ENCODE results near the gene PPIB. TPM values are rescaled to one million over a fixed set of nuclear protein-coding genes. Genes with fewer than 3 reads are reported as not detected.

PPIB gene
- total and polyA plus RNA-seq, 4 donors, result 379 to 768 (median 632) TPM

DNA sequence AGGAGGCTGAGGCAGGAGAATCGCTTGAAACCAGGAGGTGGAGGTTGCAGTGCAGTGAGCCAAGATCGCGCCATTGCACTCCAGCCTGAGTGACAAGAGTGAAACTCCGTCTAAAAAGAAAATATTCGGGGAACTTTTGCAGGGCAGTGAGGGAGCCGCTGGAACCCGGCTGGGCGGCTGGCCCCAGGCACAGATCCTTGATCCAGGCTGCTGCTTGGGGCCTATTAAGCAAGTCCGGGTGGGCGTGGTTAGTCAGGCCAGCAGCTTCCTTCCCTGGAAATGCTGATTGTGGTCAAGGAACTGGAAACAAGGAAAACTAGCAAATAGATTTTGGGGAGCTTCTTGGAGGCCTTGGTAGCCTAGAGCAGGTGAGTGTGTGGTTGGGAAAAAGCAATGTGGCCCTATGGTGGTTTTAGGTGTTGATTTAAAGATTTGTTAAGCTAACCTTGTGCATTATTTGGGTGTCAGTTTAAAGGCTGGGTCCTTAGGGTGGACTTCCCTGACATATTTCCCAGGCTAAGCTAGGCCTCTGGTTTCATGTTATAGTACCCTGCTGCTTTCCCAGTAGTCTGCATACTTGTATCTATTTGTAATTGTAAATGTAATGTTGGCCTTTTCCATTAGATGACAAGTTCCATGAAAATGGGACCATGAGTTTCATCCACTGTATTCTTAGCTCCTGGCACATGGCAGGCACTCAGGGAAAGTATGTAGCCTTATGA, 29.0 kb downstream of the PPIB start:
- Histone ChIP-seq H3K9me3 (ENCODE audit: control insufficient read depth in 4 of 4, low read length in 3 of 4) (no peaks in the 10 kb centered on the region), H3K27me3 (ENCODE audit: control insufficient read depth in 4 of 4, insufficient read depth in 4 of 4, low read length in 3 of 4) (no peaks in the 10 kb centered on the region), H3K9ac (ENCODE audit: low read depth in 1 of 2, low read length in 2 of 2) (no peak overlapping the region), H3K4me1 (ENCODE audit: control insufficient read depth in 4 of 4, insufficient read depth in 4 of 4, low read length in 3 of 4) (no peaks in the 10 kb centered on the region), H3K27ac (ENCODE audit: low read depth in 1 of 2, low read length in 2 of 2) (no peak overlapping the region), H3K36me3 (ENCODE audit: control insufficient read depth in 4 of 4, insufficient read depth in 3 of 4, low read depth in 1 of 4, low read length in 3 of 4) (peaks cover 25 to 87% (median 75%) of the 10 kb centered on the region in 4 donors), H3K4me3 (ENCODE audit: low read depth in 1 of 3, low read length in 3 of 3) (no peak overlapping the region)
- WGBS, result 91% methylated on average over 10 of the region's 10 CpGs
- DNase-seq (ENCODE audit: low spot score), result no peak
- TF ChIP-seq, protein P1, sequence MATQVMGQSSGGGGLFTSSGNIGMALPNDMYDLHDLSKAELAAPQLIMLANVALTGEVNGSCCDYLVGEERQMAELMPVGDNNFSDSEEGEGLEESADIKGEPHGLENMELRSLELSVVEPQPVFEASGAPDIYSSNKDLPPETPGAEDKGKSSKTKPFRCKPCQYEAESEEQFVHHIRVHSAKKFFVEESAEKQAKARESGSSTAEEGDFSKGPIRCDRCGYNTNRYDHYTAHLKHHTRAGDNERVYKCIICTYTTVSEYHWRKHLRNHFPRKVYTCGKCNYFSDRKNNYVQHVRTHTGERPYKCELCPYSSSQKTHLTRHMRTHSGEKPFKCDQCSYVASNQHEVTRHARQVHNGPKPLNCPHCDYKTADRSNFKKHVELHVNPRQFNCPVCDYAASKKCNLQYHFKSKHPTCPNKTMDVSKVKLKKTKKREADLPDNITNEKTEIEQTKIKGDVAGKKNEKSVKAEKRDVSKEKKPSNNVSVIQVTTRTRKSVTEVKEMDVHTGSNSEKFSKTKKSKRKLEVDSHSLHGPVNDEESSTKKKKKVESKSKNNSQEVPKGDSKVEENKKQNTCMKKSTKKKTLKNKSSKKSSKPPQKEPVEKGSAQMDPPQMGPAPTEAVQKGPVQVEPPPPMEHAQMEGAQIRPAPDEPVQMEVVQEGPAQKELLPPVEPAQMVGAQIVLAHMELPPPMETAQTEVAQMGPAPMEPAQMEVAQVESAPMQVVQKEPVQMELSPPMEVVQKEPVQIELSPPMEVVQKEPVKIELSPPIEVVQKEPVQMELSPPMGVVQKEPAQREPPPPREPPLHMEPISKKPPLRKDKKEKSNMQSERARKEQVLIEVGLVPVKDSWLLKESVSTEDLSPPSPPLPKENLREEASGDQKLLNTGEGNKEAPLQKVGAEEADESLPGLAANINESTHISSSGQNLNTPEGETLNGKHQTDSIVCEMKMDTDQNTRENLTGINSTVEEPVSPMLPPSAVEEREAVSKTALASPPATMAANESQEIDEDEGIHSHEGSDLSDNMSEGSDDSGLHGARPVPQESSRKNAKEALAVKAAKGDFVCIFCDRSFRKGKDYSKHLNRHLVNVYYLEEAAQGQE (IDR thresholded peaks at IDR 0.05), result no peak
- TF ChIP-seq FOXA1 (IDR thresholded peaks at IDR 0.05), result no peak

DNA sequence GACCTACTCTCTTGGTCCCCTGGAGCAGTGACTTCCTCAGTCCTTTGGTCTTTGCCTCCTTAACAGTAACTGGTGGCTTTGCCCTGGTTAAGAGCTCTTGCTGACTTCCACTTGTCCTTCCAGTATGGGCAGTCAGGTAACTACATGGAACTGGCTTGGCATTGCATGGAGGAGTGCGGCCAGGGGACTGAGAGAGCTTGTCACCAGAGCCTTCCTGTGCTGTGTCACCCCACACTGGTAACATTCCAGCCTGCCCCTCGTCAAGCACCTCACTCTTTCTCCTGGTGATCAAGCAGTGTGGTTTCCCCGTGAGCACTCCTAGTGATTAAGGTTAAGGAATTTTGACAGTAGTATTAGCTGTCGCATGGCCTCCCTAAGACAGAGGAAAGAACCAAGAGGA, 30.6 kb downstream of the PPIB start:
- Histone ChIP-seq H3K9me3 (ENCODE audit: control insufficient read depth in 4 of 4, low read length in 3 of 4) (no peaks in the 10 kb centered on the region), H3K4me1 (ENCODE audit: control insufficient read depth in 4 of 4, insufficient read depth in 4 of 4, low read length in 3 of 4) (no peaks in the 10 kb centered on the region), H3K36me3 (ENCODE audit: control insufficient read depth in 4 of 4, insufficient read depth in 3 of 4, low read depth in 1 of 4, low read length in 3 of 4) (peaks cover 23 to 87% (median 77%) of the 10 kb centered on the region in 4 donors), H3K9ac (ENCODE audit: low read depth in 1 of 2, low read length in 2 of 2) (no peak overlapping the region), H3K4me3 (ENCODE audit: low read depth in 1 of 3, low read length in 3 of 3) (no peak overlapping the region), H3K27me3 (ENCODE audit: control insufficient read depth in 4 of 4, insufficient read depth in 4 of 4, low read length in 3 of 4) (no peaks in the 10 kb centered on the region), H3K27ac (ENCODE audit: low read depth in 1 of 2, low read length in 2 of 2) (no peak overlapping the region)
- 97% methylated on average over 4 of the region's 4 CpGs for WGBS
- no peak for DNase-seq (ENCODE audit: low spot score)
- no peak for TF ChIP-seq ZBTB33 (IDR thresholded peaks at IDR 0.05)
- TF ChIP-seq RAD21 (IDR thresholded peaks at IDR 0.05), result no peak
- no peak for TF ChIP-seq HNF4G (IDR thresholded peaks at IDR 0.05)
- no peak for TF ChIP-seq EGR1 (IDR thresholded peaks at IDR 0.05; ENCODE audit: low read depth in 2 of 2)
- no peak for TF ChIP-seq FOXA1 (IDR thresholded peaks at IDR 0.05)
- TF ChIP-seq TAF1 (conservative IDR thresholded peaks at IDR 0.05), result no peak
- TF ChIP-seq, protein P2, sequence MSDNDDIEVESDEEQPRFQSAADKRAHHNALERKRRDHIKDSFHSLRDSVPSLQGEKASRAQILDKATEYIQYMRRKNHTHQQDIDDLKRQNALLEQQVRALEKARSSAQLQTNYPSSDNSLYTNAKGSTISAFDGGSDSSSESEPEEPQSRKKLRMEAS (IDR thresholded peaks at IDR 0.05), result no peak
- no peak for TF ChIP-seq GABPA (IDR thresholded peaks at IDR 0.05 in 1 of 2, conservative IDR thresholded peaks at IDR 0.05 in 1 of 2)
- TF ChIP-seq SP1 (IDR thresholded peaks at IDR 0.05), result no peak
- TF ChIP-seq, protein P1 (IDR thresholded peaks at IDR 0.05), result no peak
- no peak for TF ChIP-seq JUND (IDR thresholded peaks at IDR 0.05)
- TF ChIP-seq NR2F2 (IDR thresholded peaks at IDR 0.05), result no peak
- TF ChIP-seq, protein P3, sequence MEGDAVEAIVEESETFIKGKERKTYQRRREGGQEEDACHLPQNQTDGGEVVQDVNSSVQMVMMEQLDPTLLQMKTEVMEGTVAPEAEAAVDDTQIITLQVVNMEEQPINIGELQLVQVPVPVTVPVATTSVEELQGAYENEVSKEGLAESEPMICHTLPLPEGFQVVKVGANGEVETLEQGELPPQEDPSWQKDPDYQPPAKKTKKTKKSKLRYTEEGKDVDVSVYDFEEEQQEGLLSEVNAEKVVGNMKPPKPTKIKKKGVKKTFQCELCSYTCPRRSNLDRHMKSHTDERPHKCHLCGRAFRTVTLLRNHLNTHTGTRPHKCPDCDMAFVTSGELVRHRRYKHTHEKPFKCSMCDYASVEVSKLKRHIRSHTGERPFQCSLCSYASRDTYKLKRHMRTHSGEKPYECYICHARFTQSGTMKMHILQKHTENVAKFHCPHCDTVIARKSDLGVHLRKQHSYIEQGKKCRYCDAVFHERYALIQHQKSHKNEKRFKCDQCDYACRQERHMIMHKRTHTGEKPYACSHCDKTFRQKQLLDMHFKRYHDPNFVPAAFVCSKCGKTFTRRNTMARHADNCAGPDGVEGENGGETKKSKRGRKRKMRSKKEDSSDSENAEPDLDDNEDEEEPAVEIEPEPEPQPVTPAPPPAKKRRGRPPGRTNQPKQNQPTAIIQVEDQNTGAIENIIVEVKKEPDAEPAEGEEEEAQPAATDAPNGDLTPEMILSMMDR (IDR thresholded peaks at IDR 0.05; ENCODE audit: low read depth, low read length, missing input control), result no peak
- TF ChIP-seq, protein P4, sequence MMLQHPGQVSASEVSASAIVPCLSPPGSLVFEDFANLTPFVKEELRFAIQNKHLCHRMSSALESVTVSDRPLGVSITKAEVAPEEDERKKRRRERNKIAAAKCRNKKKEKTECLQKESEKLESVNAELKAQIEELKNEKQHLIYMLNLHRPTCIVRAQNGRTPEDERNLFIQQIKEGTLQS (IDR thresholded peaks at IDR 0.05), result no peak
- no peak for TF ChIP-seq RXRA (IDR thresholded peaks at IDR 0.05)
- no peak for TF ChIP-seq YY1 (IDR thresholded peaks at IDR 0.05)
- TF ChIP-seq HNF4A (conservative IDR thresholded peaks at IDR 0.05), result no peak
- no peak for TF ChIP-seq FOXA2 (IDR thresholded peaks at IDR 0.05)
